PC-3 (cell line): ENCODE results near the gene ECPAS. TPM values are rescaled to one million over a fixed set of nuclear protein-coding genes. Genes with fewer than 3 reads are reported as not detected.

Experiments used
- ATAC-seq: fragments of 200-7000 bp; cut with Tn5 transposase; 2 replicates; pipeline ENCODE4 v1.9.1; 2020; ENCODE audit warnings: mild to moderate bottlenecking, moderate library complexity
- BruUV-seq: library from RNA; stranded (reverse); fragments of 400-500 nt; replicated peaks from 2 replicates; lab custom pipeline; 2021; lab: Mats Ljungman, UMichigan
- CTCF ChIA-PET: fragments of 300-600 bp; sonication (Branson Sonifier 250); formaldehyde crosslinking; loops from one replicate; lab custom pipeline; 2022; ENCODE audit warnings: antibody characterized with exemption; lab: Charles Lee
- POLR2A ChIA-PET: fragments of 300-600 bp; sonication (Branson Sonifier 250); formaldehyde crosslinking; loops from one replicate; lab custom pipeline; 2022; ENCODE audit warnings: antibody characterized with exemption; ENCODE audit not compliant: unreplicated experiment; lab: Charles Lee
- DNase-seq: peaks from one replicate; pipeline ENCODE4 v3.0.0-alpha.2; 2015
- H2AFZ ChIP-seq: fragments of 300-600 bp; sonication (generic); 2 replicates; pipeline ENCODE4 v1.6.0; 2016; ENCODE audit warnings: antibody characterized with exemption, low read length
- H3F3A ChIP-seq: fragments of 300-600 bp; sonication (generic); one replicate; pipeline ENCODE4 v1.6.0; 2017; ENCODE audit warnings: antibody characterized with exemption, low read length, control low read depth, mild to moderate bottlenecking; ENCODE audit not compliant: unreplicated experiment
- H3K27ac ChIP-seq: fragments of 300-600 bp; sonication (generic); 2 replicates; pipeline ENCODE4 v1.5.1; 2016; ENCODE audit warnings: mild to moderate bottlenecking, low read length
- H3K27me3 ChIP-seq: fragments of 300-600 bp; sonication (generic); 2 replicates; pipeline ENCODE4 v1.6.1; 2016; ENCODE audit warnings: low read length, mixed read lengths
- H3K36me3 ChIP-seq: fragments of 300-600 bp; sonication (generic); 2 replicates; pipeline ENCODE4 v1.6.1; 2016; ENCODE audit warnings: low read depth, mixed run types, low read length, mixed read lengths
- H3K4me1 ChIP-seq: fragments of 300-600 bp; sonication (generic); 2 replicates; pipeline ENCODE4 v1.5.1; 2016; ENCODE audit warnings: low read length; ENCODE audit not compliant: insufficient read depth
- H3K4me2 ChIP-seq: fragments of 300-600 bp; sonication (generic); 2 replicates; pipeline ENCODE4 v1.6.0; 2016; ENCODE audit warnings: low read length
- H3K4me3 ChIP-seq: fragments of 300-600 bp; sonication (generic); 2 replicates; pipeline ENCODE4 v1.5.1; 2016; ENCODE audit warnings: mild to moderate bottlenecking, low read length, mixed read lengths
- H3K79me2 ChIP-seq: fragments of 300-600 bp; sonication (generic); 2 replicates; pipeline ENCODE4 v1.6.1; 2017; ENCODE audit warnings: low read length, mixed read lengths
- H3K9ac ChIP-seq: fragments of 300-600 bp; sonication (generic); 2 replicates; pipeline ENCODE4 v1.6.0; 2016; ENCODE audit warnings: mild to moderate bottlenecking, low read length
- H3K9me2 ChIP-seq: fragments of 300-600 bp; sonication (generic); replicated peaks from 2 replicates; pipeline ENCODE4 v1.6.1; 2016; ENCODE audit warnings: mixed run types, low read length, mixed read lengths
- H3K9me3 ChIP-seq: fragments of 300-600 bp; sonication (generic); 2 replicates; pipeline ENCODE4 v1.6.1; 2016; ENCODE audit warnings: low read length, mixed read lengths
- H4K20me1 ChIP-seq: fragments of 300-600 bp; sonication (generic); 2 replicates; pipeline ENCODE4 v1.6.1; 2016; ENCODE audit warnings: low read length, mixed read lengths
- EZH2 ChIP-seq: fragments of 300-600 bp; sonication (generic); IDR thresholded peaks from one replicate; pipeline ENCODE4 v1.6.1; 2017; ENCODE audit warnings: antibody characterized with exemption, mild to moderate bottlenecking, low read length; ENCODE audit not compliant: unreplicated experiment
- EZH2phosphoT487 ChIP-seq: fragments of 300-600 bp; sonication (generic); IDR thresholded peaks from 2 replicates; pipeline ENCODE4 v1.6.1; 2018; ENCODE audit warnings: mild to moderate bottlenecking, antibody characterized with exemption, low read length, borderline replicate concordance
- intact Hi-C: fragments of 100-400 bp; cut with micrococcal nuclease; formaldehyde crosslinking; loops from 2 replicates; pipeline ENCODE4 v1.9.0; 2023
- total RNA-seq: library from RNA; depleted of rRNA; stranded (reverse); fragments of >200 nt; gene quantifications from 2 replicates; pipeline ENCODE4 v1.2.3, GENCODE V29; 2014
- TF ChIP-seq, protein P1 (sequence below): fragments of 300-600 bp; sonication (generic); conservative IDR thresholded peaks from 2 replicates; pipeline ENCODE4 v1.5.1; 2017; ENCODE audit warnings: antibody characterized with exemption, low read depth, mild to moderate bottlenecking, low read length

The ECPAS gene
- total RNA-seq, 1 experiment from 2014 or later: 69.0 TPM

DNA sequence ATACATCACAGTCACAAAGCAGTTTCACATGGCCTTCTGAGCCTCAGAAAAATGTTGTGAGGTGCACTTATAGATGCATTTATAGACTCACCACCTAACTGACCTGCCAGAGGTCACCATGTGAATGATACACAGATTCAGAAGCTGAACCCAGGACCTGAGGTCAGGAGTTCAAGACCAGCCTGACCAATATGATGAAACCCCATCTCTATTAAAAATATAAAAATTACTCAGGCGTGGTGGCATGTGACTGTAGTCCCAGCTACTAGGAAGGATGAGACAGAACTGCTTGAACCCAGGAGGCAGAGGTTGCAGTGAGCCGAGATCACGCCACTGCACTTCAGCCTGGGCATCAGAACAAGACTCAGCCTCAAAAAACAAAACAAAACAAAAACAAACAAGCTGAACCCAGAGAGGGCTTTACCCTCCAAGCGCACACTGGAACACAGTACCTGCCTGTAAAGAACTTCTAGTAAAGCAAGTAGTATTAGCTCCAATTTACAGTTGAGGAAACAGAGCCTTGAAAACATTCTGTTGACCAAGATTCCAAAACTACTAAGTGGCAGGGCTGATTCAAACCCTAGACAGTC lies 16.3 kb downstream of the ECPAS start:
- POLR2A ChIA-PET: no interaction called here
- Histone ChIP-seq H2AFZ (no peak overlapping the region), H3K9me3 (no peaks in the 10 kb centered on the region), H3K9ac (no peak overlapping the region), H4K20me1 (peaks cover 23% of the 10 kb centered on the region), H3K79me2 (peaks cover 97% of the 10 kb centered on the region), H3K4me3 (no peak overlapping the region), H3F3A (no peaks in the 10 kb centered on the region), H3K36me3 (no peaks in the 10 kb centered on the region), H3K4me1 (no peaks in the 10 kb centered on the region), H3K27ac (no peak overlapping the region), H3K27me3 (no peaks in the 10 kb centered on the region), H3K4me2 (no peak overlapping the region), H3K9me2 (no peaks in the 10 kb centered on the region)
- no TSS peak for BruUV-seq
- intact Hi-C loops: no loop called here
- CTCF ChIA-PET: no interaction called here
- TF ChIP-seq, protein P1, sequence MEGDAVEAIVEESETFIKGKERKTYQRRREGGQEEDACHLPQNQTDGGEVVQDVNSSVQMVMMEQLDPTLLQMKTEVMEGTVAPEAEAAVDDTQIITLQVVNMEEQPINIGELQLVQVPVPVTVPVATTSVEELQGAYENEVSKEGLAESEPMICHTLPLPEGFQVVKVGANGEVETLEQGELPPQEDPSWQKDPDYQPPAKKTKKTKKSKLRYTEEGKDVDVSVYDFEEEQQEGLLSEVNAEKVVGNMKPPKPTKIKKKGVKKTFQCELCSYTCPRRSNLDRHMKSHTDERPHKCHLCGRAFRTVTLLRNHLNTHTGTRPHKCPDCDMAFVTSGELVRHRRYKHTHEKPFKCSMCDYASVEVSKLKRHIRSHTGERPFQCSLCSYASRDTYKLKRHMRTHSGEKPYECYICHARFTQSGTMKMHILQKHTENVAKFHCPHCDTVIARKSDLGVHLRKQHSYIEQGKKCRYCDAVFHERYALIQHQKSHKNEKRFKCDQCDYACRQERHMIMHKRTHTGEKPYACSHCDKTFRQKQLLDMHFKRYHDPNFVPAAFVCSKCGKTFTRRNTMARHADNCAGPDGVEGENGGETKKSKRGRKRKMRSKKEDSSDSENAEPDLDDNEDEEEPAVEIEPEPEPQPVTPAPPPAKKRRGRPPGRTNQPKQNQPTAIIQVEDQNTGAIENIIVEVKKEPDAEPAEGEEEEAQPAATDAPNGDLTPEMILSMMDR: no peak
- TF ChIP-seq EZH2 (no peak), EZH2phosphoT487 (no peak)
- DNase-seq (no peak), ATAC-seq (no peak)

DNA sequence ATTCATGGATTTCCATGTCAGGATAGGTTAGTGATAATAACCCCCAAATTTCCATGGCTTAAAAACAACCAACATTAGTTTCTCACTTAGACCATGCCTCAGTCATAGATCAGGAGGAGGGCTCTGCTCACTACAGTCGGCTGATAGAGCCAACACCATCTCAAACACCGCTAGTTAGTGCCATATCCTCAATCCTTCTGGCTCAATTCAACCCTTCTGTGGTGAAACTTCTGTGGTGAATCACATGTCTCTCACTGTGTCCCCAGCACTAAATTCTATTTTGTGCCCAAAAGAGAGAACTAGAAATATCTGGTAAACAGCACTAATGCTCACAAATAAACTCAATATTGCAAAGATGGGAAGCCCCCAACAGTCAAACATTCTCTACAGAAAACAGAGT lies 21.1 kb downstream of the ECPAS start:
- H3K9me3 ChIP-seq: no peaks in the 10 kb centered on the region
- H3K4me1 ChIP-seq: no peaks in the 10 kb centered on the region
- H3K79me2 ChIP-seq: peaks cover 98% of the 10 kb centered on the region
- no peak for TF ChIP-seq EZH2
- no peak for TF ChIP-seq EZH2phosphoT487
- TF ChIP-seq, protein P1: no peak
- POLR2A ChIA-PET: interaction anchor here (0.6 kb wide), 1 partner anchor 19 kb away, joined by 4 read pairs; no protein-coding TSS in a partner anchor
- DNase-seq: no peak
- H3F3A ChIP-seq: no peaks in the 10 kb centered on the region
- intact Hi-C loops: no loop called here
- no peak overlapping the region for H2AFZ ChIP-seq
- no peak overlapping the region for H3K4me3 ChIP-seq
- H3K36me3 ChIP-seq: peaks cover 9% of the 10 kb centered on the region; the same call in 1 of the 2 replicates
- CTCF ChIA-PET: no interaction called here
- no TSS peak for BruUV-seq
- no peak overlapping the region for H3K4me2 ChIP-seq
- H3K27me3 ChIP-seq: no peaks in the 10 kb centered on the region
- ATAC-seq: no peak
- no peak overlapping the region for H3K27ac ChIP-seq
- H4K20me1 ChIP-seq: peaks cover 18% of the 10 kb centered on the region
- H3K9ac ChIP-seq: no peak overlapping the region
- H3K9me2 ChIP-seq: no peaks in the 10 kb centered on the region
